B cell (primary cell): ENCODE results near the gene FLCN. TPM values are rescaled to one million over a fixed set of nuclear protein-coding genes. Genes with fewer than 3 reads are reported as not detected.
A peak's percentile ranks its signal among the peaks of the same experiment; 100 is the strongest.

ENCODE experiments used
- ATAC-seq: fragments of 200-7000 bp; cut with Tn5 transposase; one replicate; pipeline ENCODE4 v1.10.0; 2021; ENCODE audit warnings: low read depth, mild to moderate bottlenecking, moderate number of reproducible peaks, moderate library complexity
- CTCF ChIA-PET: fragments of 350-600 bp; sonication (Branson Sonifier 250); formaldehyde crosslinking; loops from one replicate; lab custom pipeline; 2021; ENCODE audit warnings: antibody characterized with exemption, inconsistent platforms; lab: Charles Lee
- POLR2A ChIA-PET: fragments of 350-600 bp; sonication (Branson Sonifier 250); formaldehyde crosslinking; loops from one replicate; lab custom pipeline; 2021; ENCODE audit warnings: antibody characterized with exemption; lab: Charles Lee
- DNase-seq: peaks from one replicate; pipeline ENCODE4 v3.0.0; 2013
- H2AFZ ChIP-seq: 2 replicates; pipeline ENCODE4 v1.6.1; 2012; ENCODE audit warnings: mild to moderate bottlenecking, low read depth, low read length; ENCODE audit not compliant: insufficient read depth, poor library complexity, severe bottlenecking
- H3K27ac ChIP-seq, 2 donors: 1 replicate in 1 of 2; 2 replicates in 1 of 2; pipeline ENCODE4 v1.5.1; 2012 to 2013; ENCODE audit warnings: low read length in 2 of 2, mild to moderate bottlenecking in 2 of 2, moderate library complexity in 1 of 2
- H3K27me3 ChIP-seq, 4 experiments: fragments of 200-600 bp in 1 of 4; sonication (generic) in 1 of 4; replicated peaks in 1 of 4; 1 replicate in 2 of 4; 2 replicates in 2 of 4; pipeline versions ENCODE4 v1.6.1 to v1.7.0; 2013 to 2016; ENCODE audit warnings: low read length in 3 of 4, mild to moderate bottlenecking in 2 of 4, mixed read lengths in 1 of 4, moderate library complexity in 1 of 4; ENCODE audit not compliant: insufficient read depth in 4 of 4, control insufficient read depth in 3 of 4; ENCODE audit errors: control extremely low read depth in 1 of 4
- H3K36me3 ChIP-seq, 2 experiments: replicated peaks in 1 of 2; 1 replicate in 1 of 2; 2 replicates in 1 of 2; pipeline versions ENCODE4 v1.6.1 to v1.7.1; 2013; ENCODE audit warnings: low read length in 1 of 2; ENCODE audit not compliant: insufficient read depth in 2 of 2, control insufficient read depth in 1 of 2; ENCODE audit errors: control extremely low read depth in 1 of 2, extremely low read depth in 1 of 2
- H3K4me1 ChIP-seq, 2 donors: fragments of 200-600 bp in 1 of 2; sonication (generic) in 1 of 2; 1 replicate in 1 of 2; 2 replicates in 1 of 2; pipeline versions ENCODE4 v1.5.1 to v1.6.1; 2013 to 2017; ENCODE audit warnings: low read length in 2 of 2; ENCODE audit not compliant: control insufficient read depth in 2 of 2, insufficient read depth in 2 of 2
- H3K4me2 ChIP-seq: replicated peaks from 2 replicates; pipeline ENCODE3; 2012; ENCODE audit warnings: mild to moderate bottlenecking, low read depth, low read length; ENCODE audit not compliant: poor library complexity, severe bottlenecking
- H3K4me3 ChIP-seq, 5 experiments: fragments of 200-600 bp in 1 of 5; sonication (generic) in 1 of 5; 1 replicate in 3 of 5; 2 replicates in 2 of 5; pipeline versions ENCODE4 v1.5.1 to v1.7.0; 2011 to 2016; ENCODE audit warnings: low read length in 4 of 5, mild to moderate bottlenecking in 4 of 5, low read depth in 2 of 5, control low read depth in 1 of 5, moderate library complexity in 1 of 5; ENCODE audit not compliant: insufficient read depth in 1 of 5; ENCODE audit errors: control extremely low read depth in 1 of 5, extremely low read depth in 1 of 5
- H3K79me2 ChIP-seq: fragments of 200-600 bp; sonication (generic); one replicate; pipeline ENCODE4 v1.6.0; 2016; ENCODE audit warnings: low read length; ENCODE audit not compliant: control insufficient read depth, insufficient read depth
- H3K9ac ChIP-seq: fragments of 200-600 bp; sonication (generic); 2 replicates; pipeline ENCODE4 v1.6.1; 2017; ENCODE audit warnings: mild to moderate bottlenecking, low read length, moderate library complexity
- H3K9me3 ChIP-seq, 3 donors: one replicate each; pipeline versions ENCODE4 v1.6.1 to v1.7.1; 2013; ENCODE audit warnings: low read length in 2 of 3; ENCODE audit not compliant: control insufficient read depth in 2 of 3, insufficient read depth in 1 of 3; ENCODE audit errors: control extremely low read depth in 1 of 3
- H4K20me1 ChIP-seq: 2 replicates; pipeline ENCODE4 v1.6.0; 2012; ENCODE audit warnings: mild to moderate bottlenecking, low read length; ENCODE audit not compliant: insufficient read depth, control insufficient read depth, poor library complexity, severe bottlenecking
- H3K27ac Mint-ChIP-seq: one replicate; pipeline ENCODE4 v1.8.0; 2021; ENCODE audit warnings: mixed read lengths
- H3K27me3 Mint-ChIP-seq: one replicate; pipeline ENCODE4 v1.8.0; 2021; ENCODE audit warnings: mixed read lengths
- H3K4me1 Mint-ChIP-seq: one replicate; pipeline ENCODE4 v1.8.0; 2021; ENCODE audit warnings: mixed read lengths
- H3K4me3 Mint-ChIP-seq: one replicate; pipeline ENCODE4 v1.8.0; 2021; ENCODE audit warnings: mixed read lengths
- H3K9me3 Mint-ChIP-seq: one replicate; pipeline ENCODE4 v1.8.0; 2022; ENCODE audit warnings: mixed read lengths; ENCODE audit not compliant: insufficient read depth
- EZH2 ChIP-seq: IDR thresholded peaks from 2 replicates; pipeline ENCODE4 v1.6.1; 2012; ENCODE audit warnings: borderline replicate concordance, low read depth, mild to moderate bottlenecking, moderate library complexity, low read length; ENCODE audit not compliant: insufficient read depth, poor library complexity, severe bottlenecking
- WGBS: methylation state at CpG from one replicate; pipeline ENCODE4 v1.1.5; 2013; ENCODE audit warnings: missing lambda C conversion rate; ENCODE audit not compliant: insufficient coverage; 5-methylcytosine and 5-hydroxymethylcytosine counted together
- intact Hi-C: fragments of 100-400 bp; cut with micrococcal nuclease; formaldehyde crosslinking; loops from one replicate; pipeline ENCODE4 v1.10.0; 2022
- polyA minus RNA-seq: library from RNA; depleted of rRNA, polyadenylated mRNA; stranded (reverse); fragments of >200 nt; gene quantifications from 2 replicates; pipeline ENCODE4 v1.2.3, GENCODE V29; 2012
- polyA plus RNA-seq: library from polyadenylated mRNA; depleted of rRNA; stranded (reverse); fragments of >200 nt; gene quantifications from 2 replicates; pipeline ENCODE4 v1.2.3, GENCODE V29; 2012
- total RNA-seq, 2 donors: library from RNA; stranded (reverse); fragments of 120-200 nt in 1 of 2; gene quantifications; 1 replicate in 1 of 2; 2 replicates in 1 of 2; pipeline versions ENCODE4 v1.2.3 to v1.2.4, GENCODE V29; 2013 to 2022
- TF ChIP-seq, protein P1 (sequence below): fragments of 200-600 bp; IDR thresholded peaks from one replicate; pipeline ENCODE4 v1.8.0; 2022; ENCODE audit warnings: antibody characterized with exemption, mild to moderate bottlenecking

Gene FLCN, protein sequence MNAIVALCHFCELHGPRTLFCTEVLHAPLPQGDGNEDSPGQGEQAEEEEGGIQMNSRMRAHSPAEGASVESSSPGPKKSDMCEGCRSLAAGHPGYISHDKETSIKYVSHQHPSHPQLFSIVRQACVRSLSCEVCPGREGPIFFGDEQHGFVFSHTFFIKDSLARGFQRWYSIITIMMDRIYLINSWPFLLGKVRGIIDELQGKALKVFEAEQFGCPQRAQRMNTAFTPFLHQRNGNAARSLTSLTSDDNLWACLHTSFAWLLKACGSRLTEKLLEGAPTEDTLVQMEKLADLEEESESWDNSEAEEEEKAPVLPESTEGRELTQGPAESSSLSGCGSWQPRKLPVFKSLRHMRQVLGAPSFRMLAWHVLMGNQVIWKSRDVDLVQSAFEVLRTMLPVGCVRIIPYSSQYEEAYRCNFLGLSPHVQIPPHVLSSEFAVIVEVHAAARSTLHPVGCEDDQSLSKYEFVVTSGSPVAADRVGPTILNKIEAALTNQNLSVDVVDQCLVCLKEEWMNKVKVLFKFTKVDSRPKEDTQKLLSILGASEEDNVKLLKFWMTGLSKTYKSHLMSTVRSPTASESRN
- total RNA-seq (128 and 144 TPM in 2 replicates), polyA plus RNA-seq (36.6 and 38.8 TPM in 2 replicates), polyA minus RNA-seq (24.2 and 40.5 TPM in 2 replicates)
- 32.7 TPM for total RNA-seq (2013)

DNA sequence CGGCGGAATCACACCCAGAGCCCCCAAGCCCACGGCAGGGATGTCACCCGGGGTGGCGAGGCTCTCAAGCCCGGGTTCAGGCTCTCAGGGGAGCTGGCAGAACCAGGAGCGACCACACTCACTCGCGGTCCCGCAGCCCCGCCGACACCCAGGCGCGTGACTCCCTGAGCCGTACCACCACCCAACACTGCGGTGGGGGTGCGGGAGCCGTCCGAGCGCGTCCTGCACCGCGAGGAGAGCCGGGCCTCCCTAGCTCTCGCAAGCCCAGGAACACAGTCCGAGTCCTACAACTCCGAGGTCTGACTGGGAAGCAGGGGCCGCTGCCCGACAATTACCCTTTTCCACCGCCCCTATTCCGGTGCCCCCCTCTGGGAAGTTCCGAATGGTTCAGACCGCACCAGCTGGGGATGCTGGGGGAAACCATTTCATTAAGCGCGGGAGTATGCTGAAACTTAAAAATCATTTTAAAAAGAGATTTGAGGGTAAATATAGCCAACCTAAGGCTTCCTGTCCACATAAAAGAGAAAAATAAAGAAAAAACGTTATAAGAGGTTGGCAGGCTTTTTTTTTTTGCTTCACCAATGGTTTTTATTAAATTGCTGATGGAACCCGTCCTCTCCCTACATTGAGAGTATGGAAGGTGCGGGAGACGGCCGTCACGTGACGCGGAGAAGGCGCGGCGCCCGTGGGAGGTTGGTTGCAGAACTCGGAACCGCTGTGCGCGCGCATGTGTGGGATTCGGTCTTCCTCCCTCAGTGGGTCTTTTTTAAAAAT lies at the start of gene FLCN:
TSS of gene FLCN (minus strand) at position 143 of the 774 bp plus-strand sequence. CDS start 9,031 bp downstream, outside the sequence.
- Mint-ChIP-seq H3K4me3 (peak within 1 kb of the TSS; percentile 91), H3K27ac (peak within 1 kb of the TSS; percentile 99), H3K4me1 (peaks cover 24% of the 10 kb centered on the region), H3K27me3 (no peaks in the 10 kb centered on the region), H3K9me3 (no peaks in the 10 kb centered on the region)
- Histone ChIP-seq H3K36me3 (peaks cover 0 to 4% of the 10 kb centered on the region in 2 experiments), H4K20me1 (peaks cover 11% of the 10 kb centered on the region), H3K4me1 (peaks cover 9 to 21% of the 10 kb centered on the region in 2 donors), H3K79me2 (peaks cover 47% of the 10 kb centered on the region), H3K4me3 (peak within 1 kb of the TSS; percentile 83 to 96 (median 91)), H3K9me3 (no peaks in the 10 kb centered on the region), H3K9ac (peak within 1 kb of the TSS; percentile 96), H3K4me2 (peak within 1 kb of the TSS; percentile 94), H2AFZ (peak within 1 kb of the TSS; percentile 86), H3K27ac (peak within 1 kb of the TSS; percentile 95 to 100), H3K27me3 (no peaks in the 10 kb centered on the region)
- ATAC-seq (peak; percentile 89), DNase-seq (peak; percentile 98)
- no peak for TF ChIP-seq EZH2
- TF ChIP-seq, protein P1, sequence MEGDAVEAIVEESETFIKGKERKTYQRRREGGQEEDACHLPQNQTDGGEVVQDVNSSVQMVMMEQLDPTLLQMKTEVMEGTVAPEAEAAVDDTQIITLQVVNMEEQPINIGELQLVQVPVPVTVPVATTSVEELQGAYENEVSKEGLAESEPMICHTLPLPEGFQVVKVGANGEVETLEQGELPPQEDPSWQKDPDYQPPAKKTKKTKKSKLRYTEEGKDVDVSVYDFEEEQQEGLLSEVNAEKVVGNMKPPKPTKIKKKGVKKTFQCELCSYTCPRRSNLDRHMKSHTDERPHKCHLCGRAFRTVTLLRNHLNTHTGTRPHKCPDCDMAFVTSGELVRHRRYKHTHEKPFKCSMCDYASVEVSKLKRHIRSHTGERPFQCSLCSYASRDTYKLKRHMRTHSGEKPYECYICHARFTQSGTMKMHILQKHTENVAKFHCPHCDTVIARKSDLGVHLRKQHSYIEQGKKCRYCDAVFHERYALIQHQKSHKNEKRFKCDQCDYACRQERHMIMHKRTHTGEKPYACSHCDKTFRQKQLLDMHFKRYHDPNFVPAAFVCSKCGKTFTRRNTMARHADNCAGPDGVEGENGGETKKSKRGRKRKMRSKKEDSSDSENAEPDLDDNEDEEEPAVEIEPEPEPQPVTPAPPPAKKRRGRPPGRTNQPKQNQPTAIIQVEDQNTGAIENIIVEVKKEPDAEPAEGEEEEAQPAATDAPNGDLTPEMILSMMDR: no peak
- ChIA-PET POLR2A (interaction anchor here (0.6 to 1.7 kb wide), 6 partner anchors 25 to 1618 kb away, joined by 3 to 8 read pairs (median 4); partner anchors contain the start of genes COPS3 and PLD6), CTCF (no interaction called here)
- intact Hi-C loops: loop anchor here (1.0 to 10.0 kb wide), 4 partner anchors 31 to 514 kb away; partner anchors contain the start of genes COPS3 and PLD6
- WGBS: 0% methylated on average over 43 of the region's 53 CpGs
